GM18951 (cell line): ENCODE measurements around the gene C1orf87.

Experiments used
- POLR2A ChIP-seq: IDR thresholded peaks from 4 replicates; pipeline ENCODE4 v1.6.1; 2011; ENCODE audit warnings: mild to moderate bottlenecking; ENCODE audit not compliant: insufficient read length, insufficient read depth; ENCODE audit errors: extremely low read depth
- in situ Hi-C: fragments of 300-500 bp; cut with MboI; formaldehyde crosslinking; loops from one replicate; pipeline ENCODE4 v1.12.0; 2022; ENCODE audit warnings: low sequenced_read_pairs, mixed read lengths, inconsistent platforms; ENCODE audit not compliant: unreplicated experiment

Gene C1orf87

DNA sequence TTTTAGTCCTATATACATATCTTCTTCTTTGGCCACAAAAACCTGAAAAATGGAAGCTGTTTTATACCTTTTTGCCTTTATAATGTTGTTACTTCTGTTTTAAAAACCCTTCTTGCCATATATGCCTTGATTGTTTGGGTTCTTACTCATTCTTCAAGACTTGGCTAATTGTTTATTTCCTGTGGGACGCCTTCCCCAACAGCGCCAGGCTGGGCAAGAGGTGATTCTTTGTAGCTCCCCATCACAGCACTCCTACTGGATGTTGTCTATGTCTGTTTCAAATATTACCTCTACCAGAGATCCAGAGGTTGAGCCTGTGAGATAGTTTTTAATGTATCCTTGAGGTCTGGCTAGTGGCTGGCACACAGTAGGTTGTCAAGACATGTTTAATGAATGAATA is 73.8 kb downstream of the C1orf87 start:
- TF ChIP-seq POLR2A, result no peak
- in situ Hi-C loops, result no loop called here

DNA sequence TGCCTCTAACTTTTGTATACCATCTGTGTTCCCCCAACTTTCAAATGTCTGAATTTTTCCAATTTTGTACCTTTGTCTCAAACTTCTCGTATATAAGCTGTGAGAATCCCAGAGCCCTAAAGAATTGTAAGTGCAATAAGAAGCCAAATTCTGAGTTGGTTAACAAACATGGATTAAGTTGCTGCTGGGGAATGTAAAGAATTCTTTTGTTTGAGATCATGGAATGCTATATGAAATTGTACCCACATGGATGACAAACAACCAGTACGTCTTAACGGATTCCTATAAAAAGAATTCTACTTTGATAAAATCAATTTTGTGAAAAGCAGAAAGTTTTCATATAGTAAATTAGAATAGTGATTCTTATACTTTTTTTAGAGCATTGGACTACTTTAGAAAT is 74.6 kb downstream of the C1orf87 start:
- in situ Hi-C loops, result no loop called here
- TF ChIP-seq POLR2A, result no peak

DNA sequence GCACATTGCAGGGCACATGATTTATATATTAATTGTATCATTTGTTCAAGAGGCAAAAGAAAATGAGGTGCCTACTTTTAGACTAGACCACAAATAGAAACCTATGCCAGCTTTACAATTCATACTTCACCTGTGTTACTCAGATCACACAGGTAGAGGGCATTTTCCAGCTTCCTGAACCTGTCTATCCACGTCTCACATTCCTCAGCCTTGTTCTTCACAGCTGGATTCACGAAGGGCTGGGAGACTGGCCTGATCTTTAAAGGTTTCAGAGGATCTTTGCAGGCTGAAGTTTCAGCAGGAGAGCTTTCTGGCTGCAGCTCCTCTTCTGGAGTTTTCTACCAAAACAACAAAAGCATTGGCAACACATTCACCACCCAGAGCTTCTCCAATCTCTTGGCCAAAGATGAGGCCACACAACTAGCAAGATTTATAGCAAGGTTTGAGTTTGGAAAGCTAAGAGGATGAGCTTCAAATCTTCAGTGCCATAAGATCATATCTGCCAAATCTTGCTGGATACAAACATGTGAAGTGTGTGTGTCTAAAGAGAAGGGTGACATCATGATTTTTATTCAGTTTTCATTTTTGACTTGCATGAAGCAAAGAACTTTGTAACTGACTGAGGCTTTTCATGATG is 76.0 kb downstream of the C1orf87 start:
- TF ChIP-seq POLR2A, result no peak
- in situ Hi-C loops, result no loop called here

DNA sequence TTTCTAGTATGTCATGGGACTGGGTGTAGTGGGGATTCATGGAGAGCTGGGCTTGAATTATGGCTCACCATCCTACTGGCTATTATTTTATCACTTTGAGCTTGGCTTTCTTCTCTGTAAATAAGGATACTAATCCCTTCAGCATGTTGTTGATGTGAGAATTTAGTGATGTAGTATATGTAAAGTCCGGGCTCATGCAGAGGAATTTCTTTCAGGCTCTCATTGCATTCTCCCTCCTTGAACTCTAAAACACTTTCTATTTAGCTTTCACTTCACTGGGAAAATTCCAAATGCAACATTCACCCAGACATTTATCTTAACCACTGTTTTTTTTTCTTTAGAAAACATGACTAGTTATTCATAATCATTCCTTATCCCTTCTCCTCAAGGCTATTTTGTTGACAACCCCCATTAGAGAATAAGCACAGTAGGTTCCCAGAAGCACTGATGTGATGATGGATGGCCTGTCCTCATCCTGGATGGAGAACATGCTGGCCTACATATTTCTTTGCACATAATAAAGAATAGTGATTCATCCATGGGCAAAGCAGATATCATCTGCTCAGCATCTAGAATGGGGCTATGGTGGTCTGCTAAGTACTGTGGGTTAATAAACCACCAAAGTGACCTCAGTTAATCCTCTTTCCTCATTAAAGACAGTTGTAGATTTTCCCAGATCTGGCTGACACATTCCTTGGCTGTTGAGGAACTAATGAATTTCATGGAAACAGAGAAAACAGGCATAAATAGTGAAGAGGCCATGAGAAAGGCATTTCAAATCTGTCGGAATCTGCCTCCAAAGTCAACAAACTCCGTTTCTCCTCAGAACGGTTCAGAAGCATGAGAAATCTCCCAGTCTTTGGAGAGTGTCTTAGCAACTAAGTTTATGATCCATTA is 79.0 kb downstream of the C1orf87 start:
- in situ Hi-C loops, result no loop called here
- TF ChIP-seq POLR2A, result no peak

DNA sequence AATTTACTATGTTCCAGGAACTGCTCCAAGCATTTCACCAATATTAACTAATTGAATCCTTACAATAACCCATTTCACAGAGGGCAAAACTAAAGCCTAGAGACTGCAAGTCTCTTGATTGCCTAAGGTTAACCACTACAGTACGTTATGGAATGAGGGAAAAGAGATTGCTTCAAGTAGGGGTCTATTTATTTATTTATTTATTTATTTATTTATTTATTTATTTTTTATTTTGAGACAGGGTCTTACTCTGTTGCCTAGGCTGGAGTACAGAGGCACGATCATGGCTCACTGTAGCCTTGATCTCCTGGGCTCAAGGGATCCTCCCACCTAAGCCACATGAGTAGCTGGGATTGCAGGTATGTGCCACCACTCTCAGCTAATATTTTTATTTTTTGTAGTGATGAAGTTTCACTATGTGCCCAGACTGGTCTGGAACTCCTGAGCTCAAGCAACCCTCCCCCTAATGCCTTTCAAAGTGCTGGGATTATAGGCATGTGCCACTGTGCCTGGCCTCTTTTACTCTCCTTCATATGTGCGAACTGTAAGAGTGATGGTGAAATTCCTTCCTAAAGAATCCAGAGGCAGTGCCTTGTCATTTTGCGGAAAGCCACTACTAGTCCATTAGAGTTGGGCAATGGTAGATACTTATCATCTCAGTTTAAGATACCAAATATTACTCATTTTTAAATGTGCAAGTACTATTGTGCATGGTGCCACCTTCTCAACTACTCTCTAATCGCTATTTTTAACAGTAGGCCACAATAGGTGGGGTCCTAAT is 81.3 kb downstream of the C1orf87 start:
- no peak for TF ChIP-seq POLR2A
- in situ Hi-C loops, result no loop called here

DNA sequence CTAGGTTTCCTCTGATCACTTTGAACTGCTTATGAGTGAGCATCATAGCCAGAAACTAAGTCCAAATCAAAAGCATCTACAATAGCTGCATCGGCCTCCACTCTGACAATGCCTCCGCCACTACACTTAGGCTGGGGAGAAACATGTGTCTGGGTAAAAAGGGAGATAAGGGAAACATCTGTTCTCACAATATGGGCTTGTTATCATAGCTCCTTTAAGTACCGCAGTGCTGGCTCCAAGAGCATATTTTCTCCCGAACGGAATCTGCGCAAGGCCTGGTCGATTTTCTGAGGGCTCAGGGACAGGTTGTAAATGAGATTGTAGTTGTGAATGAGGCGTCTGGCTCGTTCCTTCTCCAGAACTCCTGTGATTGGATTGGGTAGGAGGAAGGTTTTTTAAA is 83.1 kb downstream of the C1orf87 start:
- in situ Hi-C loops, result no loop called here
- no peak for TF ChIP-seq POLR2A

DNA sequence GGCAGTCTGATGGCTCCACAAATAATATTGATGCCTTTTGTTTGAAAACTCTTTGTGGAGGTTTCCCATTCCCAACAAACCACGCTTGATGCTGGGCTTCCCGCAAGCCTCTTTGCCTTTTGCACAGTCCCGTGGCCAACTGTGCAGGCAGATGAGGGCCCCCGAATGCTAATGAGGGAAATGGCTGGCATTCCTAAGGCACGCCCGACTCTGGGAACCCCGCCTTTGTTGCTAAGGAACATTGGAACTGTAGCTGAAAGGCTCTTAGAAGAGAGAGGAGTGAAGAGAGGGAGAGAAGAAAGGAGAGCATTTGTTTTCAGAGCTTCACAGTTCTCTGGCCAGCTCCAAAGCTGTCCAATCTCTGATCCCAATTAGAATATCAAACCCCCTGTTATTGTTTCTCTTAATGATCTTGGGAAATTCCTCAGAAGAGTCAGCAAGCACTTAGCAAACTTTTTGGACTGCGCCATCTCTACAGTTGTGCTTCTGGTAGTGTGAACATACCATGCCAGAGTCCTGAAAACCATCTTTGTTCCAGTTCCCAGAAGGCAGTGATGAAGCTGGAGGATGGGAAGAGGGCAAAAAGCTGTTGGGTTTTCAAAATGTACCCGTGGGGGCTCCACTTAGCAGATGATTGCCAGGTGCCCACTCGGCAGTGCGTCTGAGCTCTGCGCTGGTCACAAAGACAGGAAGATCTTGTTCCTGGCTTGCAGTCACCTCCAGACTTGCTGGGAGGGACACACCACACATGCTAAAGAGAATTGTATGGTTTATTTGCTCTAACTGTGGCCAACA is 86.9 kb downstream of the C1orf87 start:
- in situ Hi-C loops, result no loop called here
- TF ChIP-seq POLR2A, result no peak

DNA sequence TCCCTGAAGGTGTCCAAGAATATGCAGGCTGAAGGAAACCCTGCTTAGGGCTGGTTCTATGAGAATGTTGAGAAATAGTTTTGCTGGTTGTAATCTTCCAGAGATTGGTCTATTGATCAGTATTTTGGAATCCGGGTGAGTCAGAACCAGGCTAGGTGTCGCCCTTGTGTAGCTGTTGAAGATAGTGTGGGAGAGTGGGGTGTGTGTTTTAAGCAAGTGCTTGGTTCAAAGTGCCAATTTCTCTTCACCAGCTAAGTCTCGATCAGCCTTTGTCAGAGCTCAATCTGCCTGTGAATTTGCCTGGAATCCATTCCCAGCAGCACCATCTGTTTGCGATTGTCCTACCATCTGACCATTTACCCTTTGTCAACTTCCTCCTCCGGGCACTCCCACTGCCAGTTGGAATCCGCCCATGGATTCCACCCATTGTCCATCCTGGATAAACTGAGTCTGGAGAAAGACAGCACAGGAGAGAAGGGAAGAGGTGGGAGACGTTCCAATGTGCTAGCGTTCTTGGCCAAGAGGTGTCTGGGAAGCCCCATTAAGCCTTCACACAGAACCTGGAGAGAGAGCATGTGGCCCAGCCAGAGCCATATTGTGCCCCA is 87.6 kb downstream of the C1orf87 start:
- in situ Hi-C loops, result no loop called here
- TF ChIP-seq POLR2A, result no peak

DNA sequence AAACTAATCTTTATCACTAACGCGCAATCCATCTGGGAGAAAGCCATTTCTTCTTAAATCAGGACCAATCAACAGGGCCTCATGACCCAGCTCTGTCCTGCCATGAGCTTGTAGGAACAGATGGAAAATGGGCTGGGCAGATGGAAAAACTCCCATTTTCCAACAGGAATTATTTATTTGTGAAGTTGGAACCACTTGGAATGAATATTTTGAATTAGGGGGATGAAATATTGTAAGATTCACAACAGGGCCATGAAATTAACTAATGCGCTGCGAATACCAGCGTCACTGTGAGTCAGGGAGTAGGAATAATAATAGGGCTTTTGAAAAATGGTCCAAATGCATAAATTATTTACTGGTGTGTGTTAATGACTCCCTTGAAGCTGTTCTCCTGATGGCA is 93.9 kb downstream of the C1orf87 start:
- TF ChIP-seq POLR2A, result no peak
- in situ Hi-C loops, result no loop called here

DNA sequence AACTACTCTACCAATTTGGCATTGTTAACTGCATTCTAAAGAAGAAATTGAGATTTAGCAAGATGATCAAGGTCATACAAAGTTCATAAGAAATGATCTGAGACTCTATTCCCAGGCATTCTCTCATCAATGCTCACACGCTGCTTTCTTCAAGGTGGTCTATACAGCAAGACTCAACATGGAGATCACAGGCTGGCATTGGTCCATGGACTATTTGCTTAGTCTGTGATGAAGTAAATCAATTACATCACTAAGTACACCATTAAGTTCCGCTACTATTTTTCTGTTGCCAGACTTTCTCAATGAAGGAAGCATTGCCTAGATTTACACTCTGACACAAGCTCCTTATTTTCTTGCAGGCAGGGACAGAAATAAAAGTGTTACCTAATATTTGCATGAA is 95.1 kb downstream of the C1orf87 start:
- no peak for TF ChIP-seq POLR2A
- in situ Hi-C loops, result no loop called here

DNA sequence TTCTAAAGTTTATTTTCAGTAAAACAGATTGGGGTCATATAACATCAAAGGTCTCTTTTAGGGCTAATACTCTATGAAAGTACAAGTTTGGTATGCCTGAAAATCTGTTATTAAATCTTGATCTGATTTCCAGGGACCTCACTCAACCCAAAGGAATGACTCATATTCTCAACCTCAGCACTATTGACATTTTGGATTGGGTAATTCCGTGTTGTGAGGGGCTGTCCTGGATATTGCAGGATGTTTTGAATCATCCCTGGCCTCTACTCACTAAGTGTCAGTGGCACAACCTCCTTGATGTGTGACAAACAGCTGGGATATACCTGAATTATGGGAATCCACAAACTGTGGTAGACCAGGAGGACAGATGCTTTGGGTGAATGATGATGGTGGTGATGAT is 95.5 kb downstream of the C1orf87 start:
- in situ Hi-C loops, result no loop called here
- TF ChIP-seq POLR2A, result no peak

DNA sequence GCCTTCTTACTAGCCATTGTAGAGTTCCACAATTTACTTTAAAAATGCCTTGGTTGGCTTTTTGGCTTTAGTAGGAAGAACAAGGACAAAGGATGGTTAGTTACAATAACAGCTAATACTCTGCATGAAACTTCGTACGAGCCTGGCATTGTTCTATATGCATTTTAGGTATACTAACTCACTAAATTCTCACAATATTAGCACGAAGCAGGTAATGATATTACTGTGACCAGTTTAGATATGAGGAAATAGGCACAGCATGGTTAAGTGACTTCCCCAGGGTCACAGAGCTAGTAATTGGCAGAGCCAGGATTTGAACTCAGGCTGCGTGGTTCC is 96.5 kb downstream of the C1orf87 start:
- TF ChIP-seq POLR2A, result no peak
- in situ Hi-C loops, result no loop called here
